ENCODE data around the gene PBX4.

Gene PBX4

DNA sequence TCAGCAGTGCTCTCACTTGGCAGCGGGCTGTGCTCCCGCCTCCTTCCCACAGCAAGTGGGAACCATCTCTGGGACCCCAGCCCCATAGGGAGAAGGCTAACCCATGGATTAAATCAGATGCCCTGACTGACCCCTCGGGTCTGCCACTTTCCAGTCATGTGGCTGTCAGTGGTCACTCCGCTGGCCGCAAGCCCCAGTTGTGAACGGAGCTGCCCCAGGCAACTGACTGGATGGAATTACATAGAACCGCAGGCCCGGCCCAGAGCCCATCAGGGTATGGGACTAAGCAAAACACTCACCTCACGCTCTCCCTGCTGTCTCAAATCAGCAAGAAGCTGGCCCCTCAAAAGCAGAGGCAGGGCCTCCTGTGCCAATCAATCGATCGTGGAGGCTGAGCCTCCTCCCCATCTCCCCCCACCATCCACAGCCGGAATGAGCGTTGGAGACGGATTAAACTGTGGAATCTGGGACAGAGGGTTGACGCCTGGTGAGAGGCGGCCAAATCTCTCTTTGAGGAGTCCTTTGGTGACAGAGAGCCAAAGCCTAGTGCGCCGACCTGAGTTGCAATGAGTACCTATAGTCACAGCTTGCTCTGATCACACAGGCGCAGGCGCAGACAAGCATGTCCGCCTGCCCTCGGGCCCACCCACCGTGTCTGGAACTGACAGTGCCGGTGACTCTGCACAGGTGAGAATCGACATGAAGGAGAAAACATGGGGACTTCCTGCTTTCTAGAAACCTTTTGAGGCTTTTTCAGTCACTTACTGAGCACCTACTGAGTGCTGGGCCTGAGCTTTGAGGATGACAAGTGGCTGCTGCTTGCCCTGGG is 38.7 kb downstream of the PBX4 start:
- Histone ChIP-seq H3K9me3 (ENCODE audit: control insufficient read depth, low read length) (no peaks in the 10 kb centered on the region), H3K9ac (ENCODE audit: low read length) (no peak overlapping the region)
- no peak for DNase-seq (ENCODE audit: low read depth)

DNA sequence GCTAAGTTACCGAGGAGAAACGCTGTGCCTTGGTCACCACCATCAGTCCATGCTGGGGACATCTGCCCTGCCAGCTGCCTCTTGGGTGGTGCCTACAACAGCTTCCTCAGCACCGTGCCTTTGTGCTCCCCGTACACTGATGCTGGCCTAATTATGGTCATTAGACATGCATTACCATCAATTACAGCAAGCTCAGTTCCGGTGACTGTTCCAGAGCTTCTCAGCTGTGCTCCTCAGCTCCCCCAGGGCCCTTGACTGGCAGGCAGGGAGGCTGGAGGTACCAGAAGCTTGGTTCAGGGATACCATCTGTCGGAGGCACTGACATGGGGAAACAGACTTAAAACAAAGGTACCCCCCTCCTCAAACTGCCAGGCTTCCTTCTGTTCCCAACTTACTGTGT is 40.2 kb downstream of the PBX4 start:
- H3K36me3 ChIP-seq (ENCODE audit: control insufficient read depth, insufficient read depth, low read length, severe bottlenecking), result no peaks in the 10 kb centered on the region
- no peak for DNase-seq (ENCODE audit: low read depth)
- H3K9ac ChIP-seq (ENCODE audit: low read length), result no peak overlapping the region
- no peaks in the 10 kb centered on the region for H3K4me1 ChIP-seq (ENCODE audit: control insufficient read depth, insufficient read depth, low read length)
- H3K9me3 ChIP-seq (ENCODE audit: control insufficient read depth, low read length), result no peaks in the 10 kb centered on the region
- H3K27me3 ChIP-seq (replicated peaks; ENCODE audit: control insufficient read depth, insufficient read depth, low read length), result no peaks in the 10 kb centered on the region
- H3K4me3 ChIP-seq (ENCODE audit: low read length), result no peak overlapping the region

More for the DNA sequence above, 38.7 kb downstream of the PBX4 start:
- no peak overlapping the region for H3K4me3 ChIP-seq (ENCODE audit: low read length)
- H3K4me1 ChIP-seq (ENCODE audit: control insufficient read depth, insufficient read depth, low read length), result no peaks in the 10 kb centered on the region
- H3K27me3 ChIP-seq (replicated peaks; ENCODE audit: control insufficient read depth, insufficient read depth, low read length), result no peaks in the 10 kb centered on the region
- no peaks in the 10 kb centered on the region for H3K36me3 ChIP-seq (ENCODE audit: control insufficient read depth, insufficient read depth, low read length, severe bottlenecking)

DNA sequence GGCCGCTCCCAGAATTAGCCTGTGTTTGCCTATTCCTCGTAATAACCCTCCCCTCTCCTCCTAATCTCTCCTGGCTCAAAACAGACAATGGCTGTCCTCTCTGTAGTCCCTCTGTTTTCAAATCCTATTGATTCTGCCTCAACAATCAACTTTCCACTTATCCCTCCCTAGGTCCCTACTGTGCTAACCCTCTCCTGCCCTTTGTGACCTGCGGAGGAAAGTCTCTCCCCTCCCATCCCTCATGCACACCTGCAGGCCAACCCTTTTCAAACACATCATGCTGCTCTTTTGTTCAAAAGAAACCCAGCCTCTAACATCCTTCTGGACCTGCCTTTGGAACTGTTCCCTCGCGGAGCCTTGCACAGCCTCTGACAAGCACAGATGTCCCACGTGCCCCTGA is 43.1 kb downstream of the PBX4 start:
- Histone ChIP-seq H3K4me1 (ENCODE audit: control insufficient read depth, insufficient read depth, low read length) (no peaks in the 10 kb centered on the region), H3K27me3 (replicated peaks; ENCODE audit: control insufficient read depth, insufficient read depth, low read length) (no peaks in the 10 kb centered on the region), H3K9me3 (ENCODE audit: control insufficient read depth, low read length) (no peaks in the 10 kb centered on the region), H3K4me3 (ENCODE audit: low read length) (no peak overlapping the region), H3K9ac (ENCODE audit: low read length) (no peak overlapping the region), H3K36me3 (ENCODE audit: control insufficient read depth, insufficient read depth, low read length, severe bottlenecking) (no peaks in the 10 kb centered on the region)
- DNase-seq (ENCODE audit: low read depth), result no peak

DNA sequence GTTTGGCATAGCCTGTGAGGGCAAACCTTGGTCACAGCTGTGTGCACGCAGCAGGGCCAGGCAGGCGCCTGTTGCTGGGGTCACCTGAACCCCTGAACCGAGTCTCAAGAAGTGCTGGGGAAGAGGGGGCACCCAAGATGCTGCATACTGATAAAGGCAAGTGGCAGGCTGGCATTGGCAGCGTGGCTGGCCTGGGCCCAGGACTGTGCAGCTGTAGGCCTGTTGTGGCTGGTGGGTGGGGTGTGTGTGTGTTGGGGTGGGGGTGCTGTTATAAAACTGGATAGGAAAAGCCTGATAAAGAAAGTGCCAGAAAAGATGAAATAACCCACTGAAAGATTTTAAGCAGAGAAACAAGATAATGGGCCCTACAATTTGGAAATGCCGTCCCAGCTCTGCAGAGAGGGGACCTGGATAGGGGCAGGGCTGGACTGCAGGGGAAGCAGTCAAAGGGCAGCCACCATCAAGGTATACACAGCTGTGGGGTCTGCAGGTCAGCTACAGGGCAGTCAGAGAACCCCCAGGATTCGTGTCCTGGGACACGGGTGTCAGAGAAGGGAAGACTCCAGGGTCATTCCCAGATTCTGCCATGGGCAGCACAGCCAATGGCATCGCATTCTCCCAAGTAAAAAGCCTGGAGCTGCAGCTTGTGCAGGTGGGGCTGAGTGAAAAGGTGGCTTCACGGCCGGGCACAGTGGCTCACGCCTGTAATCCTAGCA is 47.3 kb downstream of the PBX4 start:
- Histone ChIP-seq H3K9ac (ENCODE audit: low read length) (no peak overlapping the region), H3K27me3 (replicated peaks; ENCODE audit: control insufficient read depth, insufficient read depth, low read length) (no peaks in the 10 kb centered on the region), H3K36me3 (ENCODE audit: control insufficient read depth, insufficient read depth, low read length, severe bottlenecking) (no peaks in the 10 kb centered on the region), H3K4me1 (ENCODE audit: control insufficient read depth, insufficient read depth, low read length) (peaks cover 7% of the 10 kb centered on the region), H3K4me3 (ENCODE audit: low read length) (no peak overlapping the region), H3K9me3 (ENCODE audit: control insufficient read depth, low read length) (no peaks in the 10 kb centered on the region)
- DNase-seq (ENCODE audit: low read depth), result no peak

DNA sequence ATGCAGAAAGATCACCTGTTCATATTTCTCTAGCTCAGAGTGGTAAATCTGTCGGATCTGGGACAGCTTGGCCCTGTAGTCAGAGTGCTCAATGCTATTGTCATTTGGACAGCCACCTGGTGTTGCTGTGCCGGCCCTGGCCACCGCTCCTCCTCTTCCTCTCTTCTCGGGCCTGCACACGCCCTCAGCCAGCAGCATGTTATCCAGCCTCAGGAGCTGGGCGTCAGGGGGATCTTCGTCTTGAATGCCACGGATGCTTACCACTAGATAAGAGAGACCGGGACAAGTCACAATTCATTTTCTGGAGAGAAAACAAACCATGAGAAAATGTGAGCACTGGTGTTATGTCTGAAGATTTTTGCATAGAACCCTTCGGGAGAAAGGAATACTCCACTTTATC is 47.9 kb downstream of the PBX4 start:
- H3K36me3 ChIP-seq (ENCODE audit: control insufficient read depth, insufficient read depth, low read length, severe bottlenecking), result no peaks in the 10 kb centered on the region
- no peak overlapping the region for H3K9ac ChIP-seq (ENCODE audit: low read length)
- H3K4me3 ChIP-seq (ENCODE audit: low read length), result no peak overlapping the region
- peaks cover 7% of the 10 kb centered on the region for H3K4me1 ChIP-seq (ENCODE audit: control insufficient read depth, insufficient read depth, low read length)
- no peak for DNase-seq (ENCODE audit: low read depth)
- H3K9me3 ChIP-seq (ENCODE audit: control insufficient read depth, low read length), result no peaks in the 10 kb centered on the region
- H3K27me3 ChIP-seq (replicated peaks; ENCODE audit: control insufficient read depth, insufficient read depth, low read length), result no peaks in the 10 kb centered on the region

DNA sequence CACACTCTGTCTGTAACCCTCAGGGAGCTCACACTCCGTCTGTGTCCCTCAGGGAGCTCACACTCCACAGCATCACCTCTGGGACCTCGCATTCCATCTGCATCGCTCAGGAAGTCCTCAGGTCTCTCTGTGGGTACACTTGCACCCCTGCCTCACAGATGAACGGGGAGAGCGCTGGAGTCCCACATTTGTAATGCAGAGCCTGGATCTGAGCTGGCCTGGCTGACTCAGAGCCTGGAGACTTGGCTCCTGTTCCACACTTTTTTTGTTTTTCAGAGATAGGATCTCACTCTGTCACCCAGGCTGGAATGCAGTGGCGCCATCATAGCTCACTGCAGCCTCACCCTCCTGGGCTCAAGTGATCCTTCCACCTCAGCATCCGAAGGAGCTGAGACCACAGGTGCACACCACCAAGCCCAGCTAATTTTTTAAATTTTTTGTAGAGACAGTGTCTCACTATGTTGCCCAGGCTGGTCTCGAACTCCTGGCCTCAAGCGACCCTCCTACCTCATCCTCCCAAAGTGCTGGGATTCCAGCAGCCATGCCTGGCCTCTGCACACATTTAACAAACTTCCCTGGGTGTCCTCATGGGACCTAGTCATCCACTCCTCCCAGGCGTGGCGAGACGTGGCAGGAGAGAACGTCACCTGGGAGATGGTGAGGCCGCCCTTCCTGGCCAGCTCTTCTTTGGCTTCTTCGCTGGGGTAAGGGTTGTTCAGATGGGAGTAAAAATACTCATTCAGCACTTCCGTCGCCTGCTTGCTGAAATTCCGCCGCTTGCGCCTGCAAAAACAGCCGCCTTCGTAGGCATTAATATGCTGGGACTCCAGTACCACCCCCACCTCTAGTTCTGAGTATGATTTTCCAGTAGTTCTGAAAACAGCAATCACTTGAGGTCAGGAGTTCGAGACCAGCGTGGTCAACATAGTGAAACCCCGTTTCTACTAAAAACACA is 49.4 kb downstream of the PBX4 start:
- Histone ChIP-seq H3K9me3 (ENCODE audit: control insufficient read depth, low read length) (no peaks in the 10 kb centered on the region), H3K4me3 (ENCODE audit: low read length) (no peak overlapping the region), H3K9ac (ENCODE audit: low read length) (no peak overlapping the region), H3K36me3 (ENCODE audit: control insufficient read depth, insufficient read depth, low read length, severe bottlenecking) (no peaks in the 10 kb centered on the region), H3K27me3 (replicated peaks; ENCODE audit: control insufficient read depth, insufficient read depth, low read length) (no peaks in the 10 kb centered on the region), H3K4me1 (ENCODE audit: control insufficient read depth, insufficient read depth, low read length) (peaks cover 7% of the 10 kb centered on the region)
- peak; percentile 47 for DNase-seq (ENCODE audit: low read depth)

DNA sequence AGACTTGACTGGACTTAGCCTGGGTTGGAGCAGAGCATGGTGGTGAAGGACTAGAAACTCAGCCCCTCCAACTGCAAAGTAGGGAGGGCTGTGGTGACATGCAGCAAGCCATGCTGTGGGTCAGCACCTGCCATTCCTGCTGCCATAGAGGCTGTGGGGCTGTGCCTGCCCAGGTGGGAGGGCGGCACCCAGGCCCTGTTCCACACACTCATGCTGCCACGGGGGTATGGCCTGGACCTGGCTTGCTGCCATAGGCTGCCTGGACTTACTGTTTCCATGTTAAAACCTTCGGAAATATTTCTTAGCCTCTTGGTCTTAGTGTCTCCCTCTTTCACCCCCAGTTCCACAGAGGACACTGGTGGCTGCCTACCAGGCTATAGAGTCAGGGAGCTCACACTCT is 51.1 kb downstream of the PBX4 start:
- Histone ChIP-seq H3K9me3 (ENCODE audit: control insufficient read depth, low read length) (no peaks in the 10 kb centered on the region), H3K4me3 (ENCODE audit: low read length) (no peak overlapping the region), H3K36me3 (ENCODE audit: control insufficient read depth, insufficient read depth, low read length, severe bottlenecking) (no peaks in the 10 kb centered on the region), H3K4me1 (ENCODE audit: control insufficient read depth, insufficient read depth, low read length) (peaks cover 7% of the 10 kb centered on the region), H3K27me3 (replicated peaks; ENCODE audit: control insufficient read depth, insufficient read depth, low read length) (no peaks in the 10 kb centered on the region), H3K9ac (ENCODE audit: low read length) (no peak overlapping the region)
- DNase-seq (ENCODE audit: low read depth), result no peak

DNA sequence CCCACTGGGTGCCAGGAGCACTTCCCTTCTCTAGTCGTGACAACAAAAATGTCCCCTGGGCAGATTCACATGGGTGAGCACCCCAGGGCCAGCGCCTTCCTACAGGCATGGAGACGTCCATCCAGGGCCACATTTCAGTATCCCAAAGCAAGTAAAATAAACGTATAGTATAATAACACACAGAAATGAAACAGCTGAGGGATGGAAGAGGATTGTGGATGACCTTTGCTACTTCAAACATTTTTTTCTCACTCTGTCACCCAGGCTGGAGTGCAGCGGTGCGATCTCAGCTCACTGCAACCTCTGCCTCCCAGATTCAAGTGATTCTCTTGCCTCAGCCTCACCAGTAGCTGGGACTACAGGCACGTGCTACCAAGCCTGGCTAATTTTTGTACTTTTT is 52.2 kb downstream of the PBX4 start:
- no peaks in the 10 kb centered on the region for H3K27me3 ChIP-seq (replicated peaks; ENCODE audit: control insufficient read depth, insufficient read depth, low read length)
- DNase-seq (ENCODE audit: low read depth), result peak; percentile 21
- no peak overlapping the region for H3K9ac ChIP-seq (ENCODE audit: low read length)
- no peak overlapping the region for H3K4me3 ChIP-seq (ENCODE audit: low read length)
- no peaks in the 10 kb centered on the region for H3K36me3 ChIP-seq (ENCODE audit: control insufficient read depth, insufficient read depth, low read length, severe bottlenecking)
- no peaks in the 10 kb centered on the region for H3K9me3 ChIP-seq (ENCODE audit: control insufficient read depth, low read length)
- H3K4me1 ChIP-seq (ENCODE audit: control insufficient read depth, insufficient read depth, low read length), result peaks cover 7% of the 10 kb centered on the region

DNA sequence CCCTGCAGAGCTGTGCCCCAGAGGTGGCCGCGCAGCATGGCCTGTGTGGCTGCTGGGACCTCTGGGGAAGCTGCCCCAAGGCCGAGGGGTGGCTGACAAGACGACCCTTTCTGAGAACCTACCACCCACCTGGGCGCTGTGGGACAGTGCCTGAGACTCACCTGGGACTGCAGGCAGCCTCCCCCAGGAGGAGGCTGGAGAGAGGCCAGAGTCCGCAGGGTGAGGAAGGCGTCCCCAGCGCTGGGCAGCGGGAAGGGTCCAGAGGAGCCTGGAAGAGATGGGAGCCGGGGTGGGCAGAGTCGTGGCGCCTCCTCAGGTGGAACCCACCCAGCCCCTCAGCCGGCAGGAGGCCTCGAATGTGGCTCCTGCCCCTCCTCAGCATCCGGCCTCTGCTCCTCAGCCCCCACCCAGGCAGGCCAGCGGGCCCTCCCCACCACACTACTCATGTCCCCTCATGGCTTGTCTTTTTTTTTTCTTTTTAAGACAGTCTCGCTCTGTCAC is 55.1 kb downstream of the PBX4 start:
- H3K27me3 ChIP-seq (replicated peaks; ENCODE audit: control insufficient read depth, insufficient read depth, low read length), result no peaks in the 10 kb centered on the region
- no peaks in the 10 kb centered on the region for H3K4me1 ChIP-seq (ENCODE audit: control insufficient read depth, insufficient read depth, low read length)
- H3K36me3 ChIP-seq (ENCODE audit: control insufficient read depth, insufficient read depth, low read length, severe bottlenecking), result no peaks in the 10 kb centered on the region
- no peaks in the 10 kb centered on the region for H3K9me3 ChIP-seq (ENCODE audit: control insufficient read depth, low read length)
- no peak overlapping the region for H3K9ac ChIP-seq (ENCODE audit: low read length)
- DNase-seq (ENCODE audit: low read depth), result no peak
- no peak overlapping the region for H3K4me3 ChIP-seq (ENCODE audit: low read length)

DNA sequence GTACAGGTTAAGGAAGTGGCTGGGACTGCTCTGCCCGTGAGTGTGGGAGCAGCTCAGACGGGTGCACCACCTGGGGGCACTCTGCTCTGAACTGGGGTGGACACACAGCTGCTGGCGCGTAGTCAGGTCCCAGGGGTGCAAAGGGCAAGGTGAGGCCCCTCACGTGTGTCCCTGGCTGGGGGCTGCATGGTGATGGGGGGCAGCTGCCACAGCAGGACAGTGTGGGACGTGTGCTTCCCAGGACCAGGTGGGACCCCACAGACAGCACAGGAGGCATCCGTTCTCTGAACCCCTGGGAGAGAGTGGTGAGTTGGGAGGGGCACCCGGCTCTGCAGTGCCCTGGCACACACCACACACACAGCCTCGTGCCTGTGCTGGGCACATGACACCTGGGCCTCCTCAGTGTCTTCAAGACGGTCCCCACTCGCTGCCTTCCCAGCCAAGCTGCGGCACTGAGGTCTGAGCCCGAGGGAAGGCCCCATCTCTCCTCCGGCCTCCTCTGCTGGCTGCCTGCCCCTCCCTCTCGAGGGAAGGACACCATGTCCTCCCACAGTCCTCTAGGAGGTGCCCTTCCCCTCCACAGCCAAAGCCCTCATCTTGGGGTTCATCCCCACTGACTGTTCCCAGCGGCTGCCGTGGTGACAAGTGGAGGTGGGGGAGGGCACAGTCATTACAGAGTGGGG is 55.7 kb downstream of the PBX4 start:
- H3K36me3 ChIP-seq (ENCODE audit: control insufficient read depth, insufficient read depth, low read length, severe bottlenecking), result no peaks in the 10 kb centered on the region
- no peaks in the 10 kb centered on the region for H3K9me3 ChIP-seq (ENCODE audit: control insufficient read depth, low read length)
- H3K4me1 ChIP-seq (ENCODE audit: control insufficient read depth, insufficient read depth, low read length), result no peaks in the 10 kb centered on the region
- no peak for DNase-seq (ENCODE audit: low read depth)
- no peak overlapping the region for H3K4me3 ChIP-seq (ENCODE audit: low read length)
- no peak overlapping the region for H3K9ac ChIP-seq (ENCODE audit: low read length)
- no peaks in the 10 kb centered on the region for H3K27me3 ChIP-seq (replicated peaks; ENCODE audit: control insufficient read depth, insufficient read depth, low read length)
